ENCODE results near the gene KLHDC1.

KLHDC1 gene

GRCh38 chr14:49792618-49793017 is 99.7 kb downstream of the KLHDC1 start:
- no peak for DNase-seq

GRCh38 chr14:49796025-49796424 is 103.1 kb downstream of the KLHDC1 start:
- no peak for DNase-seq
